SKM-1 (cell line): Measurements from ENCODE around the gene AKR1B15.
"Not testable (repeated sequence)": the region's sequence is repeated elsewhere in the genome, so short reads cannot be mapped to it uniquely, and the experiment has no call there.

Experiments used
- DNase-seq: peaks from one replicate; lab custom pipeline; 2025; ENCODE audit not compliant: unreplicated experiment; lab: John Stamatoyannopoulos, UW

AKR1B15 gene

GRCh38 chr7:134548877-134549276, at the start of gene AKR1B15:
Gene AKR1B15, plus strand, starts transcription at chr7:134549110. Its CDS starts 15,510 bp downstream, at chr7:134564620.
- DNase-seq = no peak

- no peak for DNase-seq
These were observed 48.5 kb upstream of the AKR1B15 start for GRCh38 chr7:134500406-134500805.

GRCh38 chr7:134500982-134501381, 47.9 kb upstream of the AKR1B15 start:
- DNase-seq = no peak

- no peak for DNase-seq
These were observed 46.2 kb upstream of the AKR1B15 start for GRCh38 chr7:134502463-134503371.

- no peak for DNase-seq
These were observed 44.2 kb upstream of the AKR1B15 start for GRCh38 chr7:134504660-134505164.

GRCh38 chr7:134505856-134506255, 43.1 kb upstream of the AKR1B15 start:
- no peak for DNase-seq

- no peak for DNase-seq
These were observed 39.9 kb upstream of the AKR1B15 start for GRCh38 chr7:134509010-134509409.

- no peak for DNase-seq
These were observed 38.3 kb upstream of the AKR1B15 start for GRCh38 chr7:134510646-134511045.

- no peak for DNase-seq
These were observed 36.6 kb upstream of the AKR1B15 start for GRCh38 chr7:134512271-134512670.

GRCh38 chr7:134513169-134513752, 35.6 kb upstream of the AKR1B15 start:
- DNase-seq = no peak

- no peak for DNase-seq
These were observed 34.8 kb upstream of the AKR1B15 start for GRCh38 chr7:134514106-134514505.

GRCh38 chr7:134514663-134515062, 34.2 kb upstream of the AKR1B15 start:
- peak; percentile 36 for DNase-seq

- no peak for DNase-seq
These were observed 33.1 kb upstream of the AKR1B15 start for GRCh38 chr7:134515569-134516468.

- no peak for DNase-seq
These were observed 28.8 kb upstream of the AKR1B15 start for GRCh38 chr7:134520130-134520529.

- DNase-seq = no peak
These were observed 26.3 kb upstream of the AKR1B15 start for GRCh38 chr7:134522601-134523000.

- not testable (repeated sequence) for DNase-seq
These were observed 23.5 kb upstream of the AKR1B15 start for GRCh38 chr7:134525449-134525848.

- DNase-seq = not testable (repeated sequence)
These were observed 22.2 kb upstream of the AKR1B15 start for GRCh38 chr7:134526552-134527248.

- DNase-seq = no peak
These were observed 20.9 kb upstream of the AKR1B15 start for GRCh38 chr7:134527979-134528371.

- DNase-seq = no peak
These were observed 20.2 kb upstream of the AKR1B15 start for GRCh38 chr7:134528749-134529148.

GRCh38 chr7:134530460-134530859, 18.4 kb upstream of the AKR1B15 start:
- DNase-seq = no peak
